ENCODE measurements around the gene TM4SF20. TPM values are rescaled to one million over a fixed set of nuclear protein-coding genes. Genes with fewer than 3 reads are reported as not detected.

TM4SF20 gene
- total and polyA plus RNA-seq, 4 donors, result not detected

GRCh38 chr2:227370791-227371312 is 8.3 kb downstream of the TM4SF20 start:
- H3K9me3 ChIP-seq (ENCODE audit: control insufficient read depth in 4 of 4, low read length in 3 of 4), result no peaks in the 10 kb centered on the region
- H3K4me1 ChIP-seq (ENCODE audit: control insufficient read depth in 4 of 4, insufficient read depth in 4 of 4, low read length in 3 of 4), result no peaks in the 10 kb centered on the region
- no peak for TF ChIP-seq RXRA (IDR thresholded peaks at IDR 0.05)
- TF ChIP-seq, protein P1, sequence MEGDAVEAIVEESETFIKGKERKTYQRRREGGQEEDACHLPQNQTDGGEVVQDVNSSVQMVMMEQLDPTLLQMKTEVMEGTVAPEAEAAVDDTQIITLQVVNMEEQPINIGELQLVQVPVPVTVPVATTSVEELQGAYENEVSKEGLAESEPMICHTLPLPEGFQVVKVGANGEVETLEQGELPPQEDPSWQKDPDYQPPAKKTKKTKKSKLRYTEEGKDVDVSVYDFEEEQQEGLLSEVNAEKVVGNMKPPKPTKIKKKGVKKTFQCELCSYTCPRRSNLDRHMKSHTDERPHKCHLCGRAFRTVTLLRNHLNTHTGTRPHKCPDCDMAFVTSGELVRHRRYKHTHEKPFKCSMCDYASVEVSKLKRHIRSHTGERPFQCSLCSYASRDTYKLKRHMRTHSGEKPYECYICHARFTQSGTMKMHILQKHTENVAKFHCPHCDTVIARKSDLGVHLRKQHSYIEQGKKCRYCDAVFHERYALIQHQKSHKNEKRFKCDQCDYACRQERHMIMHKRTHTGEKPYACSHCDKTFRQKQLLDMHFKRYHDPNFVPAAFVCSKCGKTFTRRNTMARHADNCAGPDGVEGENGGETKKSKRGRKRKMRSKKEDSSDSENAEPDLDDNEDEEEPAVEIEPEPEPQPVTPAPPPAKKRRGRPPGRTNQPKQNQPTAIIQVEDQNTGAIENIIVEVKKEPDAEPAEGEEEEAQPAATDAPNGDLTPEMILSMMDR (IDR thresholded peaks at IDR 0.05; ENCODE audit: low read depth, low read length, missing input control), result no peak
- no peak for TF ChIP-seq EGR1 (IDR thresholded peaks at IDR 0.05; ENCODE audit: low read depth in 2 of 2)
- TF ChIP-seq TAF1 (conservative IDR thresholded peaks at IDR 0.05), result no peak
- TF ChIP-seq, protein P2, sequence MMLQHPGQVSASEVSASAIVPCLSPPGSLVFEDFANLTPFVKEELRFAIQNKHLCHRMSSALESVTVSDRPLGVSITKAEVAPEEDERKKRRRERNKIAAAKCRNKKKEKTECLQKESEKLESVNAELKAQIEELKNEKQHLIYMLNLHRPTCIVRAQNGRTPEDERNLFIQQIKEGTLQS (IDR thresholded peaks at IDR 0.05), result no peak
- TF ChIP-seq, protein P3, sequence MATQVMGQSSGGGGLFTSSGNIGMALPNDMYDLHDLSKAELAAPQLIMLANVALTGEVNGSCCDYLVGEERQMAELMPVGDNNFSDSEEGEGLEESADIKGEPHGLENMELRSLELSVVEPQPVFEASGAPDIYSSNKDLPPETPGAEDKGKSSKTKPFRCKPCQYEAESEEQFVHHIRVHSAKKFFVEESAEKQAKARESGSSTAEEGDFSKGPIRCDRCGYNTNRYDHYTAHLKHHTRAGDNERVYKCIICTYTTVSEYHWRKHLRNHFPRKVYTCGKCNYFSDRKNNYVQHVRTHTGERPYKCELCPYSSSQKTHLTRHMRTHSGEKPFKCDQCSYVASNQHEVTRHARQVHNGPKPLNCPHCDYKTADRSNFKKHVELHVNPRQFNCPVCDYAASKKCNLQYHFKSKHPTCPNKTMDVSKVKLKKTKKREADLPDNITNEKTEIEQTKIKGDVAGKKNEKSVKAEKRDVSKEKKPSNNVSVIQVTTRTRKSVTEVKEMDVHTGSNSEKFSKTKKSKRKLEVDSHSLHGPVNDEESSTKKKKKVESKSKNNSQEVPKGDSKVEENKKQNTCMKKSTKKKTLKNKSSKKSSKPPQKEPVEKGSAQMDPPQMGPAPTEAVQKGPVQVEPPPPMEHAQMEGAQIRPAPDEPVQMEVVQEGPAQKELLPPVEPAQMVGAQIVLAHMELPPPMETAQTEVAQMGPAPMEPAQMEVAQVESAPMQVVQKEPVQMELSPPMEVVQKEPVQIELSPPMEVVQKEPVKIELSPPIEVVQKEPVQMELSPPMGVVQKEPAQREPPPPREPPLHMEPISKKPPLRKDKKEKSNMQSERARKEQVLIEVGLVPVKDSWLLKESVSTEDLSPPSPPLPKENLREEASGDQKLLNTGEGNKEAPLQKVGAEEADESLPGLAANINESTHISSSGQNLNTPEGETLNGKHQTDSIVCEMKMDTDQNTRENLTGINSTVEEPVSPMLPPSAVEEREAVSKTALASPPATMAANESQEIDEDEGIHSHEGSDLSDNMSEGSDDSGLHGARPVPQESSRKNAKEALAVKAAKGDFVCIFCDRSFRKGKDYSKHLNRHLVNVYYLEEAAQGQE (IDR thresholded peaks at IDR 0.05), result no peak
- 72% methylated on average over 9 of the region's 9 CpGs for WGBS
- H3K27ac ChIP-seq (ENCODE audit: low read depth in 1 of 2, low read length in 2 of 2), result no peak overlapping the region
- H3K9ac ChIP-seq (ENCODE audit: low read depth in 1 of 2, low read length in 2 of 2), result no peak overlapping the region
- no peak overlapping the region for H3K4me3 ChIP-seq (ENCODE audit: low read depth in 1 of 3, low read length in 3 of 3)
- H3K36me3 ChIP-seq (ENCODE audit: control insufficient read depth in 4 of 4, insufficient read depth in 3 of 4, low read depth in 1 of 4, low read length in 3 of 4), result no peaks in the 10 kb centered on the region
- H3K27me3 ChIP-seq (ENCODE audit: control insufficient read depth in 4 of 4, insufficient read depth in 4 of 4, low read length in 3 of 4), result no peaks in the 10 kb centered on the region
- no peak for DNase-seq (ENCODE audit: low spot score)

DNA sequence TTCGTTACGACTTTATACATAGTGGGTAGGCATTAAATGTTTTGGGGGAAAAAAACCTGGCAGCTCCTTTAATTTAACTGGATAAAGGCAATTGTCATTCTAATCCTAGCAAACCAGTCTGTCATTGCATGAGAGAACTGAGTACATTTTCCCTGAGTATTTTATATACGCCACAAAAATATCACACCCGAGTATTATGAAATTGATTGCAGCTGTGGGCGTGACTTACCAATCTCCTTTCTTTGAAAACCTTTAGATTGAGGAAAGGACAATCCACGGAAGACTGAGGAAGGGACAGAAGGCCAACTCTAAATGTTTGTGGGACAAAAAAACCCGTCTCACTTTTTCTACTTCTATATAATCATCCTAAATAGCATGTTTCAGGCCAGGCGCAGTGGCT is 9.0 kb downstream of the TM4SF20 start:
- no peaks in the 10 kb centered on the region for H3K27me3 ChIP-seq (ENCODE audit: control insufficient read depth in 4 of 4, insufficient read depth in 4 of 4, low read length in 3 of 4)
- DNase-seq (ENCODE audit: low spot score), result no peak
- 86% methylated on average over 8 of the region's 8 CpGs for WGBS
- H3K36me3 ChIP-seq (ENCODE audit: control insufficient read depth in 4 of 4, insufficient read depth in 3 of 4, low read depth in 1 of 4, low read length in 3 of 4), result no peaks in the 10 kb centered on the region
- no peak overlapping the region for H3K4me3 ChIP-seq (ENCODE audit: low read depth in 1 of 3, low read length in 3 of 3)
- H3K9me3 ChIP-seq (ENCODE audit: control insufficient read depth in 4 of 4, low read length in 3 of 4), result no peaks in the 10 kb centered on the region
- H3K27ac ChIP-seq (ENCODE audit: low read depth in 1 of 2, low read length in 2 of 2), result no peak overlapping the region
- H3K4me1 ChIP-seq (ENCODE audit: control insufficient read depth in 4 of 4, insufficient read depth in 4 of 4, low read length in 3 of 4), result no peaks in the 10 kb centered on the region
- H3K9ac ChIP-seq (ENCODE audit: low read depth in 1 of 2, low read length in 2 of 2), result no peak overlapping the region
- no peak for TF ChIP-seq FOXA1 (IDR thresholded peaks at IDR 0.05)
- no peak for TF ChIP-seq HNF4G (IDR thresholded peaks at IDR 0.05)
- TF ChIP-seq NR2F2 (IDR thresholded peaks at IDR 0.05), result no peak
- TF ChIP-seq EGR1 (IDR thresholded peaks at IDR 0.05; ENCODE audit: low read depth in 2 of 2), result no peak
- no peak for TF ChIP-seq SP1 (IDR thresholded peaks at IDR 0.05)
- TF ChIP-seq RXRA (IDR thresholded peaks at IDR 0.05), result no peak
- TF ChIP-seq, protein P4, sequence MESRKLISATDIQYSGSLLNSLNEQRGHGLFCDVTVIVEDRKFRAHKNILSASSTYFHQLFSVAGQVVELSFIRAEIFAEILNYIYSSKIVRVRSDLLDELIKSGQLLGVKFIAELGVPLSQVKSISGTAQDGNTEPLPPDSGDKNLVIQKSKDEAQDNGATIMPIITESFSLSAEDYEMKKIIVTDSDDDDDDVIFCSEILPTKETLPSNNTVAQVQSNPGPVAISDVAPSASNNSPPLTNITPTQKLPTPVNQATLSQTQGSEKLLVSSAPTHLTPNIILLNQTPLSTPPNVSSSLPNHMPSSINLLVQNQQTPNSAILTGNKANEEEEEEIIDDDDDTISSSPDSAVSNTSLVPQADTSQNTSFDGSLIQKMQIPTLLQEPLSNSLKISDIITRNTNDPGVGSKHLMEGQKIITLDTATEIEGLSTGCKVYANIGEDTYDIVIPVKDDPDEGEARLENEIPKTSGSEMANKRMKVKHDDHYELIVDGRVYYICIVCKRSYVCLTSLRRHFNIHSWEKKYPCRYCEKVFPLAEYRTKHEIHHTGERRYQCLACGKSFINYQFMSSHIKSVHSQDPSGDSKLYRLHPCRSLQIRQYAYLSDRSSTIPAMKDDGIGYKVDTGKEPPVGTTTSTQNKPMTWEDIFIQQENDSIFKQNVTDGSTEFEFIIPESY (IDR thresholded peaks at IDR 0.05), result no peak
- TF ChIP-seq GABPA (IDR thresholded peaks at IDR 0.05 in 1 of 2, conservative IDR thresholded peaks at IDR 0.05 in 1 of 2), result no peak
- TF ChIP-seq, protein P1 (IDR thresholded peaks at IDR 0.05; ENCODE audit: low read depth, low read length, missing input control), result no peak
- TF ChIP-seq JUND (IDR thresholded peaks at IDR 0.05), result no peak
- TF ChIP-seq, protein P2 (IDR thresholded peaks at IDR 0.05), result no peak
